Measurements from ENCODE around the gene CHRNA7. TPM values are rescaled to one million over a fixed set of nuclear protein-coding genes. Genes with fewer than 3 reads are reported as not detected.
A peak's percentile ranks its signal among the peaks of the same experiment; 100 is the strongest.

CHRNA7 gene
- total RNA-seq, 3 donors from 2014 or later: 2.3 to 4.8 TPM; not detected in 1

GRCh38 chr15:32036971-32037370, 6.7 kb downstream of the CHRNA7 start:
- TF ChIP-seq POLR2AphosphoS5 (IDR thresholded peaks at IDR 0.05): no peak
- TF ChIP-seq POLR2A (IDR thresholded peaks at IDR 0.05): no peak
- TF ChIP-seq CTCF (IDR thresholded peaks at IDR 0.05): no peak
- Histone ChIP-seq H3K27me3 (peaks cover 0 to 9% of the 10 kb centered on the region in 2 donors), H3K4me1 (no peaks in the 10 kb centered on the region), H3K36me3 (no peaks in the 10 kb centered on the region), H3K27ac (no peak overlapping the region), H3K4me3 (no peak overlapping the region), H3K9me3 (no peaks in the 10 kb centered on the region)
- intact Hi-C loops (cut with DNase I; ENCODE audit: low total_unique reads): no loop called here
- DNase-seq (ENCODE audit: low spot score in 2 of 2): no peak

- no peak overlapping the region for H3K27ac ChIP-seq
- intact Hi-C loops (cut with DNase I; ENCODE audit: low total_unique reads): no loop called here
- no peaks in the 10 kb centered on the region for H3K4me1 ChIP-seq
- H3K27me3 ChIP-seq: no peaks in the 10 kb centered on the region
- TF ChIP-seq CTCF (IDR thresholded peaks at IDR 0.05) (no peak), POLR2A (IDR thresholded peaks at IDR 0.05) (no peak), POLR2AphosphoS5 (IDR thresholded peaks at IDR 0.05) (no peak)
- DNase-seq (ENCODE audit: low spot score in 2 of 2): no peak
- no peak overlapping the region for H3K4me3 ChIP-seq
- no peaks in the 10 kb centered on the region for H3K9me3 ChIP-seq
- no peaks in the 10 kb centered on the region for H3K36me3 ChIP-seq
Measured at GRCh38 chr15:32041294-32041693, 11.0 kb downstream of the CHRNA7 start.

GRCh38 chr15:32042269-32042972, 12.1 kb downstream of the CHRNA7 start:
- H3K9me3 ChIP-seq: no peaks in the 10 kb centered on the region
- H3K4me1 ChIP-seq: no peaks in the 10 kb centered on the region
- H3K36me3 ChIP-seq: no peaks in the 10 kb centered on the region
- H3K4me3 ChIP-seq: no peak overlapping the region
- intact Hi-C loops (cut with DNase I; ENCODE audit: low total_unique reads): no loop called here
- DNase-seq (ENCODE audit: low spot score in 2 of 2): no peak
- no peaks in the 10 kb centered on the region for H3K27me3 ChIP-seq
- peak overlapping the region; percentile 4 to 31 for H3K27ac ChIP-seq
- TF ChIP-seq POLR2A (IDR thresholded peaks at IDR 0.05) (no peak), CTCF (IDR thresholded peaks at IDR 0.05) (peak in 2 of 3 donors; percentile 12 to 21), POLR2AphosphoS5 (IDR thresholded peaks at IDR 0.05) (no peak)

- intact Hi-C loops (cut with DNase I; ENCODE audit: low total_unique reads): no loop called here
- Histone ChIP-seq H3K9me3 (no peaks in the 10 kb centered on the region), H3K36me3 (no peaks in the 10 kb centered on the region), H3K27me3 (no peaks in the 10 kb centered on the region), H3K27ac (no peak overlapping the region), H3K4me1 (no peaks in the 10 kb centered on the region), H3K4me3 (no peak overlapping the region)
- no peak for TF ChIP-seq POLR2AphosphoS5 (IDR thresholded peaks at IDR 0.05)
- no peak for TF ChIP-seq CTCF (IDR thresholded peaks at IDR 0.05)
- TF ChIP-seq POLR2A (IDR thresholded peaks at IDR 0.05): no peak
- no peak for DNase-seq (ENCODE audit: low spot score in 2 of 2)
Measured at GRCh38 chr15:32053719-32054118, 23.4 kb downstream of the CHRNA7 start.

GRCh38 chr15:32057876-32058425, 27.6 kb downstream of the CHRNA7 start:
- Histone ChIP-seq H3K4me3 (no peak overlapping the region), H3K4me1 (no peaks in the 10 kb centered on the region), H3K36me3 (no peaks in the 10 kb centered on the region), H3K27me3 (no peaks in the 10 kb centered on the region), H3K9me3 (no peaks in the 10 kb centered on the region), H3K27ac (no peak overlapping the region)
- TF ChIP-seq POLR2A (IDR thresholded peaks at IDR 0.05) (no peak), POLR2AphosphoS5 (IDR thresholded peaks at IDR 0.05) (no peak), CTCF (IDR thresholded peaks at IDR 0.05) (no peak)
- intact Hi-C loops (cut with DNase I; ENCODE audit: low total_unique reads): no loop called here
- DNase-seq (ENCODE audit: low spot score in 2 of 2): no peak

All from breast epithelium (tissue), 4 donors.